Breast epithelium (tissue), 3 donors: ENCODE data around the gene CPNE2.

Source experiments
- CTCF ChIP-seq, 3 donors: fragments of 450-650 bp; IDR thresholded peaks; one replicate each; pipeline ENCODE4 v1.5.1; 2016 to 2017; ENCODE audit warnings: antibody characterized with exemption in 3 of 3, mild to moderate bottlenecking in 3 of 3, moderate library complexity in 3 of 3
- POLR2A ChIP-seq: fragments of 450-650 bp; IDR thresholded peaks from one replicate; pipeline ENCODE4 v1.6.1; 2016; ENCODE audit warnings: antibody characterized with exemption, mild to moderate bottlenecking, moderate library complexity

- TF ChIP-seq CTCF (IDR thresholded peaks at IDR 0.05) (no peak), POLR2A (no peak)
Measured at GRCh38 chr16:57149391-57149790, 57.0 kb downstream of the CPNE2 start.
